Gastroesophageal sphincter (tissue), 4 donors: ENCODE measurements around the gene BEND5. TPM values are rescaled to one million over a fixed set of nuclear protein-coding genes. Genes with fewer than 3 reads are reported as not detected.

Source experiments
- ATAC-seq: fragments of 150-250 bp; one replicate; pipeline ENCODE4 v1.9.1; 2016; ENCODE audit warnings: mild to moderate bottlenecking, moderate library complexity
- H3K27ac ChIP-seq, 4 donors: fragments of 200-600 bp; sonication (generic) in 3 of 4; 1 replicate in 3 of 4; 2 replicates in 1 of 4; pipeline ENCODE4 v1.5.1; 2016 to 2019
- H3K27me3 ChIP-seq: fragments of 200-600 bp; sonication (generic); one replicate; pipeline ENCODE4 v1.5.1; 2019
- H3K36me3 ChIP-seq, 2 donors: fragments of 200-600 bp; sonication (generic); one replicate each; pipeline ENCODE4 v1.5.1; 2019; ENCODE audit warnings: control low read depth in 1 of 2
- H3K4me1 ChIP-seq, 3 donors: fragments of 200-600 bp; sonication (generic); 1 replicate in 2 of 3; 2 replicates in 1 of 3; pipeline ENCODE4 v1.5.1; 2016 to 2019; ENCODE audit warnings: control low read depth in 2 of 3
- H3K4me3 ChIP-seq, 2 donors: fragments of 200-600 bp; sonication (generic); one replicate each; pipeline ENCODE4 v1.5.1; 2019; ENCODE audit warnings: mild to moderate bottlenecking in 1 of 2, moderate library complexity in 1 of 2
- H3K9me3 ChIP-seq, 3 donors: fragments of 200-600 bp; sonication (generic); one replicate each; pipeline ENCODE4 v1.5.1; 2017 to 2019; ENCODE audit warnings: control low read depth in 2 of 3
- CTCF ChIP-seq, 4 experiments: fragments of 200-600 bp in 2 of 4; fragments of 450-650 bp in 2 of 4; sonication (generic) in 1 of 4; IDR thresholded peaks; one replicate each; pipeline ENCODE4 v1.5.1; 2017 to 2019; ENCODE audit warnings: antibody characterized with exemption in 4 of 4, mild to moderate bottlenecking in 2 of 4, moderate library complexity in 2 of 4
- EP300 ChIP-seq: sonication (generic); formaldehyde crosslinking; IDR thresholded peaks from one replicate; pipeline ENCODE4 v1.6.1; 2017; ENCODE audit warnings: antibody characterized with exemption, mild to moderate bottlenecking
- POLR2A ChIP-seq, 2 donors: fragments of 450-650 bp; IDR thresholded peaks; one replicate each; pipeline ENCODE4 v1.6.1; 2017; ENCODE audit warnings: antibody characterized with exemption in 2 of 2, mild to moderate bottlenecking in 2 of 2, moderate library complexity in 1 of 2
- POLR2AphosphoS5 ChIP-seq: sonication (generic); formaldehyde crosslinking; IDR thresholded peaks from one replicate; pipeline ENCODE4 v1.6.1; 2017; ENCODE audit warnings: antibody characterized with exemption
- WGBS, 2 donors: methylation state at CpG; one replicate each; pipeline ENCODE4 v1.1.5; 2018; ENCODE audit warnings: low coverage in 1 of 2; 5-methylcytosine and 5-hydroxymethylcytosine counted together
- total RNA-seq, 4 donors: library from RNA; depleted of rRNA; stranded (reverse); fragments of >200 nt; gene quantifications; one replicate each; pipeline ENCODE4 v1.1.0, GENCODE V29; 2016

The BEND5 gene
- total RNA-seq, 4 donors from 2014 or later = 2.6 to 10.4 (median 5.9) TPM

- Histone ChIP-seq H3K4me1 (peaks cover 0 to 8% (median 0%) of the 10 kb centered on the region in 3 donors), H3K27me3 (no peaks in the 10 kb centered on the region), H3K4me3 (no peak overlapping the region), H3K36me3 (no peaks in the 10 kb centered on the region), H3K9me3 (no peaks in the 10 kb centered on the region), H3K27ac (no peak overlapping the region)
- TF ChIP-seq EP300 (no peak), CTCF (IDR thresholded peaks at IDR 0.05) (no peak), POLR2A (IDR thresholded peaks at IDR 0.05) (no peak), POLR2AphosphoS5 (no peak)
- 52 to 77% methylated on average over 3 to 9 of the region's 13 CpGs for WGBS, 2 donors
- no peak for ATAC-seq
Observed at GRCh38 chr1:48687282-48688045, 89.2 kb downstream of the BEND5 start.

- WGBS, 2 donors = 72 to 92% methylated on average over 2 to 5 of the region's 5 CpGs
- ATAC-seq = no peak
- Histone ChIP-seq H3K4me1 (peaks cover 0 to 8% (median 0%) of the 10 kb centered on the region in 3 donors), H3K4me3 (no peak overlapping the region), H3K9me3 (no peaks in the 10 kb centered on the region), H3K36me3 (no peaks in the 10 kb centered on the region), H3K27ac (no peak overlapping the region), H3K27me3 (no peaks in the 10 kb centered on the region)
- TF ChIP-seq CTCF (IDR thresholded peaks at IDR 0.05) (no peak), POLR2A (IDR thresholded peaks at IDR 0.05) (no peak), EP300 (no peak), POLR2AphosphoS5 (no peak)
Observed at GRCh38 chr1:48686159-48686558, 90.5 kb downstream of the BEND5 start.

GRCh38 chr1:48684381-48684780, 92.3 kb downstream of the BEND5 start:
- no peaks in the 10 kb centered on the region for H3K36me3 ChIP-seq
- H3K4me3 ChIP-seq = no peak overlapping the region
- no peak for TF ChIP-seq POLR2A (IDR thresholded peaks at IDR 0.05)
- no peak for TF ChIP-seq CTCF (IDR thresholded peaks at IDR 0.05)
- TF ChIP-seq EP300 = no peak
- TF ChIP-seq POLR2AphosphoS5 = no peak
- no peaks in the 10 kb centered on the region for H3K9me3 ChIP-seq
- no peak for ATAC-seq
- H3K27me3 ChIP-seq = no peaks in the 10 kb centered on the region
- 94% methylated on average over 3 of the region's 4 CpGs; no CpG with 5 or more reads in 1 of the 2 donors for WGBS, 2 donors
- peaks cover 0 to 8% (median 0%) of the 10 kb centered on the region in 3 donors for H3K4me1 ChIP-seq
- no peak overlapping the region for H3K27ac ChIP-seq

- H3K36me3 ChIP-seq = no peaks in the 10 kb centered on the region
- H3K4me1 ChIP-seq = peaks cover 0 to 8% (median 0%) of the 10 kb centered on the region in 3 donors
- no peaks in the 10 kb centered on the region for H3K9me3 ChIP-seq
- H3K4me3 ChIP-seq = no peak overlapping the region
- no peak for TF ChIP-seq EP300
- WGBS, 2 donors = 68% methylated on average over 3 of the region's 3 CpGs; no CpG with 5 or more reads in 1 of the 2 donors
- H3K27me3 ChIP-seq = no peaks in the 10 kb centered on the region
- no peak overlapping the region for H3K27ac ChIP-seq
- peak; percentile 41 for ATAC-seq
Observed at GRCh38 chr1:48683839-48684238, 92.9 kb downstream of the BEND5 start.

- no peak overlapping the region for H3K4me3 ChIP-seq
- H3K27ac ChIP-seq = no peak overlapping the region
- H3K27me3 ChIP-seq = no peaks in the 10 kb centered on the region
- no CpG with 5 or more reads among the region's 4 CpGs for WGBS, 2 donors
- TF ChIP-seq POLR2A (IDR thresholded peaks at IDR 0.05) (no peak), CTCF (IDR thresholded peaks at IDR 0.05) (no peak), EP300 (no peak), POLR2AphosphoS5 (no peak)
- ATAC-seq = no peak
- H3K9me3 ChIP-seq = no peaks in the 10 kb centered on the region
- no peaks in the 10 kb centered on the region for H3K36me3 ChIP-seq
- H3K4me1 ChIP-seq = peaks cover 0 to 14% (median 0%) of the 10 kb centered on the region in 3 donors
Observed at GRCh38 chr1:48681476-48682305, 95.0 kb downstream of the BEND5 start.
